ENCODE data around the gene DLG5.
A peak's percentile ranks its signal among the peaks of the same experiment; 100 is the strongest.

The DLG5 gene

DNA sequence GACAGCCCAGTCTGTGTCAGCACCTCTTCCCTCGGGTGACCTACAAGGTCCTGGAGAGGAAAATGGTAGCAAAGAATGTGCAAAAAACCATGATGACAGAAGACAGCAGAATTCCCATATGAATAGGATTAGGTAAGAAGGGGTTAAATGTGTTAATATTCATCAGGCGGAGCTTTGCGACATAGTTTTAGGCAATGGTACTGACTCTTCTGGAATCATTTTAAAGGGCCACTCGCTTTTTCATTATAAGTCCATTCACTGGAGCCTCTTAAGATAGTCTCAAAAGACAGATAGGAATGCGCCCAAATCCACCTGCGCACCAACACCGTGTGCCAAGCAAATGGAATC lies 38.2 kb downstream of the DLG5 start:
- DNase-seq: peak in 1 of 2 experiments; percentile 47

DNA sequence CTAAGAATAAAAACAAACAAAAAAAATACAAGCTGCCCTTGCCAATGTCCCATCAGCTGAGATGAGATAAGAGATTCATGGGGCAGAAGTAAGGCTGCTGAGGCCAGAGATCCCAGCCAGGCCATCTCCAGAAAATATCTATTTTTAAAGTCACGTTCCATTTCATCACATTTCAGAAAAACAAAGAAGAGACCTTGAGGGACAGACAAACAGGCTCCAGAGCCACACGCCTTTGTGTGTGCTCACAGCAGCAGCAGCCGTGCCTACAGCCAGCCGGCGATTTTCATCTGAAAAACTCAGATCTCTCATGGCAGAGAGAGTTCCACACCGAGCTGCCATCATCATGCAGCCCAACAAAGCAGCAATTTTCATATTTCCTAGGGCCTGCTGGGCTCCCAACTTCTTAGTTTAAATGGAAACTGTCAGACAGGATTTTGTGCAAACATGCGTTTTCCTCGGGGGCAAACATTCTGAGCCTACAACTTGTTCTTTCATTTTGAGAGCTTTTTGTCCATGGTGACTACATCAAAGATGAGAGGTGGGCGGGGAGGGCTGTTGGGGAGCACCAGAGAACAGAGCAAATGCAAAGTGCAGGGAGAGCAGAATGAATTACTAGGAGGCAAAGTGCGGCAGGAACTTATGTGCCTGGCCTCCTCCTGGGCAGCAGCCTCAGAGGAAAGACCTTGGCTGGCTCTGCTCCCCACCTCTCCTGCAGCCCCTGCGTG lies 38.8 kb downstream of the DLG5 start:
- DNase-seq: peak; percentile 12 to 52

DNA sequence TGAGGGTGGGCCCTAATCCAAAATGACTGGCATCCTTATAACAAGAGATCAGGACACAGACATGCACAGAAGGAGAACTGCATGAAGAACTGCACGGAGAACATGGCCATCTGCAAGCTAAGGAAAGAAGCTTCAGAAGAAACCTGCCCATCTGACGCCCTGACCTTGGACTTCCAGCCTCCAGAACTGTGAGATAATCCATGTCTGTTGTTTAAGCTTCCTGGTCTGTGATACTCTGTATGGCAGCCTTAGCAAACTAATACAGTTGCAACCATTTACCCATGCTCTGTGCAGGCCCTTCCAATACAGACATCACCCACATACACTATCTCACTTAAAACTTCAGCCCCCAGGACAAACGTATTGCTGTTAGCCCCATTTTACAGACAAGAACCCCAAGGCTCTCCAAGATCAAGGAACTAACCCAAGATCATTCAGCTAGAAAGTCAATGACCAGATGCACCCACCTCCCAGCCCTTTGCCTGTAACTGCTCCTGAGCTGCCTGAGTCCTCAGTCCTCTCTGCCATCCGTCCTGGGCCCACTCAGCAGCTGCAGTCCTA lies 39.7 kb downstream of the DLG5 start:
- DNase-seq: no peak

DNA sequence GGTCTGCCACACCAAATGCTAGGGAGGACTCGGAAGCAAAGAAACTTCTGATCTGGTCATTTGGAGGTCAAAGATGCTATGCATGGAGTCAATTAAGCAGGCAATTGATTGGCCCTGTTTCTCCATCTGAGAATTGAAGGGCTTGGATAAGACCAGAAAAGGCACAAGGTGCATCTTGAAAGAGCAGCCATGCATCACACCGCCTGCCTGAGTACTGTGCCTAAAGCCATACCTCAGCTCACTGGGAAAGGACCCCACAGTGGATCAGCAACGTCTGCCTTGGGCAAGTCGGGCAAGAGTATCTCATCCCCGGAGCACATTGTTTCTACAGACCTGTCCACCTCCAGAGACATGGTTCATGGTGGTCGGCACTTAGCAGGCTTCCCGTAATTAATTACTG lies 42.4 kb downstream of the DLG5 start:
- DNase-seq: no peak

DNA sequence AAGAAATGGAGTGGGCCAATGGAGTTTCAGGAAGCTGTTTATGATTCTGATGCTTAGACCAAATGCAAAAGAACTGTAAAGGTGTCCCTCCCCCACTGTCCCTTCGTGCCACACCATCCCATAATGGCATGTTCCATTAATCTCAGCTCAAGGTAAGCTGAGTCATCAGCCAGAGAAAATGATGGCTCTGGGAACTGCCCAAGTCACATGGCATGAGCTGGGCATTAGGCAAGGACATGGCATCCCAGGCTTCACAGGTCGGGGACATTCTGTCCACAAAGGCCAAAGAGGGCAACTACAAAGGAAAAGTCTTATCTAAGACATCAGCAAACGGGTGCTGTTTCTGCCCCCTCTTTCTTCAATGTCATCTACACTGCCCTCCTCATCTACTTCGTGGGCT lies 44.9 kb downstream of the DLG5 start:
- DNase-seq: no peak

DNA sequence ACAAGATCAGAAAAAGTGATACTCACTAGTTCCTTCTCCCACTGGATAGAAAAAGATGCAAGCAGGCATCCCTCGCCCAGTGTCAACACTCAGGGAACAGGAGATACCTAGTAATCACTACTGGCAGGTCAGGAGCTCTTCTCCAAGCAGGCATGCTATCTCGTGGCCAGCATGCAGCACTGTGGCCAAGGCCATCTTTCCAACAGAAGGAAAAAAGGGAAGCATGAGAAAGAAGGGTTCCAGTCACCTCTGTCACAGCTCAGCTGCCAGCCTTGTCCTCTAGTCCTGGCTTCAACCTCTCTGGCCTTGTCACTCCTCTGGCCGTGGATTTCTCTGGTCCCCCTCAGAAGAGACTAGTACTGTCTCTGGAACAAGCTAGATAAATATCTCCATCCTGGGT lies 45.3 kb downstream of the DLG5 start:
- no peak for DNase-seq

DNA sequence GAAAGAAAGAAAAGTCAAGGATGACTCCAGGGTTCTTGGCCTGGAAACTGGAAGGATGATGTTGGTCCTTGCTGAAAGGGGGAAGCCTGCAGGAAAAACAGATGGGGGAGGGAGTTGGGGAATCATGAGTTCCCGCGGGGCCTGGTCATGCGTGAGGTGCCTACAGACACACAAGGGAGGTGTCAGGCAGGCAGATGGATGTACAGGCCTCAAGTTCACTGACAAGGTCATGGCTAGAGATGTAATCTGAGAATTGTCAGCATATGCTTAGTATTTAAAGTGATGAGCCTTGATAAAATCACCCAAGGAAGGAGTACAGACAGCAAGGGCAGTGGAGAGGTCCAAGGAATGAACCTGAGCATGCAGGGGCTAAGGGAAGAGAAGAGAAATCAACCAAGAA lies 46.8 kb downstream of the DLG5 start:
- DNase-seq: no peak

DNA sequence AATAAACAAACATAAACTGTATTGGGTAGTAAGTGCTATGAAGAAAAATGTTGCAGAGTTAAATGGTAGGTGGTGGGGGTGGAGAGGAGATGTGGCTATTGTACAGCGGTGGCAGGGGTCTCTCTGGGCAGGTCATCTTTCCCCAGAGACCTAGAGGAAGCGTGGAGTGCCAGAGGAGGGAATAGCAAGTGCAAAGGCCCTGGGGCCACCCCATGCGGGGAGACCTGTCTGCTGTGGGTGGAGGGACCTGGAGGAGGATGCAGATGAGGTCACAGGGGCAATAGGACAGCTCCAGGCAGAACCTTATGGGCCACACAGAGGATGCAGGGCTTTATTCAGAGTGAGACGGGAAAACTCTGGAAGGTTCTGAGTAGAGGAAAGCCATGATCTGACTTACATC lies 47.5 kb downstream of the DLG5 start:
- DNase-seq: no peak

DNA sequence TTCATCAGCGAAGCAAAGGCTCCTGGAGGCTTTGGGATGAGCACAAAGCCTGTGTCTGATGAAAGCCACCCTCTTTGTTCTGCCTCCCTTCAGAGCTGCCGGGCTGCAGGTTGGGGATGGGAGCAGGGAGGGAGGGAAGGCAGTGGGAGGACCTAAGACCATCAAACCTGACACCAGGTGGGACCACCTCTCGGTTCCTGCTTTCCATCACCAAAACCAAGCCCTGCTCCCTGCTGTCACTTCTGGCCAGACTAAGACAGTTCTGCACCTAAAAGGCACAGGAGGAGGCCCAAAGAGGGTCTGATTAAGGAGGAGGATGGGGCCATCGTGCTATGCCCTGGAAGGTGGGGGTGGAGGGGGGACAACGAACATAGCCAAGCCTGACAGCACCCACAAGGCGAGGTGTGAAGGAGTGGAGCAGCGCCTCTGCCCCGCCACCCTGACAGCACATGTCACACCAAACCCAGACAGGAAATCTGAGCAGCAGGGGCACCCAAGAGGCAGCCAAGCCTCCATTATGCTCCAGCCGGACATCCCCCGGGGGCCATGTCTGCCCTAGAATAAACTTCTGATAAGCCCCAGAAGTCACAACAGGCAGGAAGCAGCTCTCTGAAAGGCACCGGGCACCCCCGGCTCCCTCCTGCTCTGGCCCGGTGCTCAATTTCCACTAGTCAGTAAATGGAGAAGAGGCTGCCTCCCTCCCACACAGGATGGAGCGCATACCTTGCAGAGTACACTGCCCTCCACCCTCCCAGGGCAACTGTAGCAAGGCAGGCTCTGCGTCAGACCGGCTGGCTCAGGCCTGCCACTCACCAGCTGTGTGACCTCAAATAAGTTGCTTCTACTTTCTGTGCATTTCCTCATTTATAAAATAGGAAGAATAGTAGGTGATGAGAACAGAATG lies 48.9 kb downstream of the DLG5 start:
- DNase-seq: no peak

DNA sequence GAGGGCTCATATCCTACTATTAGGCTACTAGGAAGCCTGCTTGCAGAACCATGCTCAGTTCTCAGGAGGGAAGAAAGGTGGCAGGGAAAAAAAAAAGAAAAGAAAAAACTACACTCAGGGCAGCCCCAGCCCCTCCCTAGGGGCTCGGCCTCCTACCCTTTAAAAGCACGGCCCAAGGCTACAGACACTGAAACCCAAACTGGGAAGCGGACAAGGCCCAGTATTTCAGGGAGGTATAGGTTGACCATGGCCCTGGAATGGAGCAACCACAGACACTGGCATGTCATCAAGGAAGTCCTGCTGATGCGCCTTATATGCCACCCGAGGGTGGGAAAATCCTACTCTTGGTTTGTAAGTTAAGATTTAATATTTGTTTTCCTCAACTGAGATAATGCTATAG lies 50.8 kb downstream of the DLG5 start:
- no peak for DNase-seq

DNA sequence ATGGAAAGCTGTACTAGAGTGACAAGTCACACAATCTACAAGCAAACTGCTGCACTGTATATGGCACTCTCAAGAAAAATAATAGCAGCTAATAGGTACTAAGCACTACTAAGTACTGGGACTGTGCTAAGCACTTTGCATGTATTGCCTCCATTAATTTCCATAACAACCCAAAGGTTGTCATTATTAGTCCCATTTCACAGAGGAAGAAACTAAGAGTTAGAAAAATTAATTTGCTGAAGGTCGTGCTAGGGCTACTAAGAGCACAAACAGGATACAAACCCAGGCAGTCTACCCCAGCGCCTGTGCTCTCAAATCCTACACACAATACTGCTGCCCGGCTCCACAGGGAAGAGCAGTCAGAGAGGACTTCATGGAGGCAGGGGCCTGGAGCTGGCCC lies 51.7 kb downstream of the DLG5 start:
- DNase-seq: no peak

DNA sequence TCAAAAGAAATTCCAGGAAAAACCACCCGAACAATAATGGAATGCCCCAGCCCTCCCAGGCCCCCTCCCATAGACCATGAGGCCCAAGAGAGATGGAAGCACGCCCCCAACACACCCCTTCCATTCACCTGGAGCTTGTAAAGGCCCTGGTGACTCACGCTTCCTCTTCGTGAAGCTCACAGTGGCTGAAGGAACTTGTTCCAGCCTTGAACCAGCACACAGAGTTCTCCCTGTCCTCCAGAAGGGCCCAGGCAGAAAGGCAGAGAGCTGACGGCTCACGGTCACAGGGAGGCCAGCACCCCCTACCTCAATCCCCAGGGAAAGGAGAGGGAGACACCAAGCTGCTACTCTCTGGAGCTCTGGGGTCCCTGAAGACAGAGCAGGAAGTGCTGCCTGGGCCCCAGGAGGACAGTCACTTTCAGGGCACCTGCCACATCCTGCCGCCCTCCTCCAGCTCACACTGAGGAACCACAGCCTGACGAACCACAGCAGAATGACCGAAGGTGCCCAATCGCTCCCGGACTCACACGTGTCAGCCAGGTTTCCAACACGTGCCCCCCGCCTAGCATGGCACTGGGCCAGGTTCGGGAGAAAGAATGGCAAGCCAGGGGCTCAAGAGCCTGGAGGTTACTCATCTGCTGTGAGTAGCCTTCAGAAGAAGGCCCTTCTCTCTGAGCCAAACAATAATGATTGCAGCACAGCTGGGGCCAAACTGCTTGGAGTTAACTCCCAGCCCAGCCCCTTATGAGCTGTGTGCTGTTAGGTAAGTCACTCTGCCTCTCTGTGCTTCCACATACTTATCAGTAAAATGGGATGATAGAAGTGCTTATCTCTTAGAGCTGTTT lies 52.8 kb downstream of the DLG5 start:
- DNase-seq: no peak

DNA sequence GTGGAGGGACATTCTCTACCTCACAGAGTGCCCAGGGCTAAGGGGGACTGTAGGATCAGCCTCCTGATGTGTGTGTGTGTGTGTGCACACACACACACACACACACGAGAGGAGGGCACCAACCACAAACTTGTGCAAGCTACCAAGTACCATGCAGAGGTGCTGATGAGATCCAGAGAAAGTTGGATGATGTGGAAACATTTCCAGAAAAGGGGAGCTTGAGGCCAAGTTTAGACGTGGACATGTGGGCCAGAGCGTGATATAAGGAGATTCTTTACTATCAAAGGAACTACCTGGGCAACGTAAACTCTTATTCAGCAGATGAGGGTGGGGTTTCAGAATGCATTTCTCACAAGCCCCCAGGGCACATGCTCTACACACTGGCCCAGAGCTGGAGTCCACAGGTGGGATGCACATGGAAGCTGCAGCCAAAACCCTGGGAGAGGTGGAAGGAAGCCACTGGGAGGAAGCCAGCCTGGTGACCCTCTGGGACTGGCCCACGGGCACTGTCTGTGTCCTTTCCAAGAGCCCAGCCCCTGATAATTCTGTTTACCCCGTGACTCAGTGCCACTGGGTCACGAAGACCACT lies 53.5 kb downstream of the DLG5 start:
- no peak for DNase-seq

DNA sequence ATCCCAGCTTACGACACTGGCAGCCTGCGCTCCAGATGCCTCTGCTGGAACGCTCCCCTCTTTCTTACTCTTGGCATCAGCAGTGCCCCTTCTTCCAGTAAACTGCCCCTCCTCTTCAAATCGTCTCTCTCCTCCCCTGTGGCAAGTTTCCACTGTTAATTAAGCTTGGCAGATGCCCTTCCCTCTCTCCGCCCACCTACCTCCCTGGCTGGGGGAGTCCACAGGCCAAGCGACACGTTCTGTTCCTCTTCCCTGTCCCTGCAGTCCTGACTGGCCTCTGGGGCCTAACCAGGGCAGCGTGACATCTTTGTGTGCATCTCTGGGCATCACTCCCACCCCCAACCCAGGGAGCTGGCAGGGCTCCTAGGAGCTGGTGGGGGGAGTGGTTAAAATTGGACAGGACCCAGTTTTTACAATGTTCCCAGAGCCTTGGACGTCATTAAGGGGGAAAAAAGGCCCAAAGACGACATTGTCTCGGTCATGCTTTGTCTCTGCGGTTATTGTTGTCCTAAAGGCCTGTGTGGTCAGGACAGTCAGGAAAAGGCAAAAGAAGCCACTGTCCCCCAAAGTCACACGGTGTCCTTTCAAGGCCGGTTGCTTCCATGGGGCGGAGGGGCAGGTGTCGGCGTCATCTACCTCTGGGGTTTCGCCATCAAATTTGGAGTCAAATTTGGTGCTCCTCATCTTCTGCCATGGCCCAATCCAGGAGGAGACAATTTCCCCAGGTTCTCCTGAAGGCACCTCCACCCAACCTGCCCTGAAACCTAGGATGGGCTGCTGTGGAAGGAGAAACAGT lies 54.2 kb downstream of the DLG5 start:
- DNase-seq: no peak

DNA sequence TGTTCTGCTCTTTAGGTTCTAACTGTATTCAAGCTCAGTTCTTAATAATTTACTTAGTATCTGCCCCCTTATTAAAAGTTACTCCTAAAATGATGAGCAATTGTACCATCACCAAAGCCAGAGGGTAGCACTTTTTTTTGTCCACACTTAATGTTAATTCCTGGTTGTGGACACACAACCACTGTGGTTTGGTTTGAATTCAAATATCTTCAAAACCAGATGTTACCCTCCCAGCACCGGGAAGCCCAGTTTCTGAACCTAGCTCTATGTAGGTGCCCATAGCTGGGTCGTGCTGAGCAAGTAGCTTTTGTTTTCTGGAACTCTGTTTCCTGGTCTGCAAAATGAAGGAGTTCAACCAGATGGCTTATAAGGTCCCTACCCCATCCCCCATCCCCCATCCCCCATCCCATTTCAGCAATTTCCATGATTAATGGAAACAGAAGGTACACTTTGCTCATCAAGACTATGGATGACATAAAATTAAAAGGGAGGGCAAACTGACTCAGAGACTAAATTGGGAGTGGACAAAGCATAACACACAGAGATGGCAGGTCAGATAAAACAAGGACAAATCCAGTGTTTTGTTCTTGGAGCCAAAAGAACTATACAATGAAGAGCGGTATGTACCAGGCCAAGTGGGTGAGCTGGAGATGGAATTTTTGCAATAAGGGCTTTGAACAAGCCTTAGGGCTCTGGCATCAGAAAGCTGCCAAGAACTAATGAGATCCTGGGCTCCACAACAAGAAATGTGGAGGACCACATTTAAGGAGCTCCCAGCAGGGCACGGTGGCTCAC lies 56.7 kb downstream of the DLG5 start:
- no peak for DNase-seq

DNA sequence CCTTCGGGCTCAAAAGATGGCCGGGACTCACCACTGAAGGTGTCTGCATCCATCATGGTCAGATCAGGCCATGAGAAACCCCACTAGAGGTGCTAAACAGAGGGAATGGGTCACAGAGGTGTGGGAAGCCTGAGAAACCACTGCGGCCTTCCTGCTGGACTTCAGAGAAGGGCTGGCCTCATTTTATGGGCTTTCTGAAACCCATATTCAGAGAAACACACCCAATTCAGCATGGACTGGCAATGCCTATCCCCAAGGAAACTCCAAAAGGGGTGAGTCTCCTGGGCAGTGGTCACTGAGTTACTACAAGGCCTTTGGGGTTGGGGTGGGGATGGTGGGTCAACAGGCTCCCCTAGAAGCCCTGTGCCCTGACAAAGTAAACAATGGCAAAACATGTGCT lies 58.0 kb downstream of the DLG5 start:
- DNase-seq: no peak

DNA sequence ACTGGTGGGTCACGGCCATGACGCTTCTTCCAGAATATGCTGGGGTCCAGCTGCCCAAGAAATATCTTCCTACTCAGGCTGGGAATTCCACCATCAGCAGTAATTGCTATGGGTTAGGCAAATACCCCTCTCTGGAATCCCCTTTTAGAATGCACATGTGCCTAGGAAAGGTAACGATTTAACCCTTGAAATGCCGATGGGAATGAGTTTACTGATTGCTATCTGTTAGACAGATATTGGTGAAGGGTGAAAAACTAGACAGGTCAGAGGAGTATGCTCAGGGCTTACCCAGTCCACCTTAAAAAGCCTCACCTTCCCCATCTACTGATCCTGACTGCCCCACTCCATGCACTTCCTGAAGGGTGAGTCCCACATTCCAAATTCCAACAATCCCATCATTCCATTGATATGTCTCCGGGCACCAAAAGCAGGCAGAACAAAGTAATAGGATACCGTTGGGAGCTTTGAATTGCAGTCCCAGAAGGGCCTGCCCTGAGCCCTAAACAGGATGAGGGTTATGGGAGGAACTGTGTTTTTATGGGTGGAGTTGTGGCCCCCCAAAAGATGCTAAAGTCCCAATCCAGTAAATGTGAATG lies 59.3 kb downstream of the DLG5 start:
- no peak for DNase-seq

DNA sequence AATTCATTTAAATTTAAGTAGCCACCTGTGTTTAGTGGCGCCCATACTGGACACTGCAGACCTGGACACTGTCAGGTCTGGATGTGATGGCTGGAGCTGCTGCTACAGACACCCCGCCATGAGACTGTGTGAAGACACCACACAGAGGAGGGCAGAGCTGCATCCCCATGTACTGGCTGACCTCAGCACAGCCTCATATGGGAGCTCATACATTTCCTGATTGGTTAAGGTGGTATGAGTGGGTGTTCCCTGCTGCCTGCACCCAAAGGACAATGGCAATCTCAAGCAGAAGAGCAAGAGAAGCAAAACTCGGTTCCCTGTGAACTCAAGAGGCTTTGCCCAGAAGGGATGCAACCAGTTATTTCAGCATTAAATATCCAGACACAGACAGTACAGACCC lies 60.0 kb downstream of the DLG5 start:
- DNase-seq: peak in 1 of 2 experiments; percentile 25

DNA sequence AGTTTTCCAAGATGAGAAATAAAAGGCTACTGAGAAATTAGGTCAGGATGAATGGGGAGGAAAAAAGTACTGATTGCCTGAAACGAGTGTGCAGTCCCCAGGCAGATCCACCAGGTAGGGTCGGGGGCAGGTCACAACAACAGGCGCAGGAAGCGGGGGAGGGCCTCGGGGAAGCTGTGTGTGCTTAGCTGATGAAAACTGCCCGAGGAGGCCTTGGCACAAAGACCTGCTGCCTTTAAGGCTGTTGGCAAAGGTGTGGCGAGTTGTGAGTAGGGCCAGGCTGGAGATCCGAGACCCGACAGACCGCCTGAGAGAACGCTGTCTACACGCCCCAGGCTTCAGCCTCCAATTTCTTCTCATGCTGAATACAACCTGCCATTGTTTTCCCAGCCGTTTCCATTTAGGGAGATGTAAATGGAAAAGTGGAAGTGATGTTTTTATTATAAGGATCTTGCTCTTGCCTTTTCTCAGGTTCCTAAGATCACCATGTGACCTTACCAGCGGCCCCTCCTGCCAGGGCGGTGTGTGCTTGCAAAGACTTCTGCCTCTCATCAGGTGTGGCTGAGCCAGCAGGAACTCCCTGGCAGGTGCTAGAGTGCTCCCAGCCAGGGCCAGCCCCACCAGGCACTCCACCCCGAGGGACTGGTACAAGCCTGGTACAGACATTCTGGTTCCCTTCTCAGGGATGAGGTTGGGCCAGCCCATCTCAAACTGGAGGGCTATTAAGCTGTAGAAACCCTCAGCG lies 60.8 kb downstream of the DLG5 start:
- peak; percentile 36 to 67 for DNase-seq

Data from NCI-H526 (cell line).